ENCODE measurements around the gene LAMB3.

The LAMB3 gene

DNA sequence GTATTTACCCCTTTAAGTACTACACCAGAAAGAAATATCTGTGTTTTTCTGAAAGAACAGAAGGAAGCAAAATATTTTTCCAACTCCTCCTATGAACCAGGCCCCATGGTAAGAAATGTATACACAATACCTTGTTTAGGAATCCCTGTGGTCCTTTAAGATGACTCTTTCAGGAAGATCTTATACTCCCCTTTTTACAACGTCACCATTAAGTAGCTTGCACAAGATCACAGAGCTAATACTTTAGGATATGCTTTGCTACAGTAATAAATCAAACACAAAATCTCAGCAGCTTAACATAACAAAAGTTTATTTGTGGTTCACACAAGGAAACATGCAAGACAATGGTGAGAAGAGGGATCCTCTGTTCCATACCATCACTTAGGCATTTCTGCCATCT, 8.8 kb upstream of the LAMB3 start:
- no peak for DNase-seq

DNA sequence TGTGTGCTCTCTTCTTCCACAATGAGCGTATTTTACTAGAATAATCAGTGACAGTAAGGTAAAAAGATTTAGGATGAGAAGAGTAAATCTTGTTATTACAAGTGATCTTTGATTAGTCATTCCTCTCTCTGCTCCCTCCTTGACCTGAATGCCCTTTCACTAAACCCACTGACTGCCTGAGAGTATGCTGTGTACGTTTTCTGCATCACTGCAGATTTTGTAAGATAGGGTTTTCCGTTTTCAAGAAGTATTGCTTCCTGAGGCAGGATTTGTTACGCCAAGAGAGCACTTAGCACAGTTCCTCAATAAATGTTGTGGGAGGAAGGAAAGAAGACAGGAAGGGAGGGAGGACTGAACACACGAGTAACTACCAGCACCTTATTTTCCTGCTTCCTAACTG, 7.7 kb upstream of the LAMB3 start:
- DNase-seq: no peak

DNA sequence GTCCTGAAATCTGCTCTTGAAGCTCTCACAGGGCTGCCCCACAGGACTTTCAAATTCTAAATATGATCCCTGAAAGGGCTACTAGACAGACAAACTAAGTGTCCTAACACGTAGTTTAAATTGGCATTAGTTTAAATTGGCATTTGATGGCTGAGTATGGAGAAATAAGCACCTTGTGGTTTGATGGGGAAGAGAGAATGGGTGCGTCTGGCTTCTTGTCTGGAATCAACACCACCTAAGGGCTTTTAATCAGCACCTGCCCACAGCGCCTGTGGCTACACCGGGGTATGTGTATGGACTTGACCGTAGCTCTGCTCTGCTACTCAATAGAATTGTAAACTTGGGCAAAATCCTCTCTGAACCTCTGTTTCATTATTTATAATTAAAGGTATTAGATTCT, 5.7 kb upstream of the LAMB3 start:
- no peak for DNase-seq

DNA sequence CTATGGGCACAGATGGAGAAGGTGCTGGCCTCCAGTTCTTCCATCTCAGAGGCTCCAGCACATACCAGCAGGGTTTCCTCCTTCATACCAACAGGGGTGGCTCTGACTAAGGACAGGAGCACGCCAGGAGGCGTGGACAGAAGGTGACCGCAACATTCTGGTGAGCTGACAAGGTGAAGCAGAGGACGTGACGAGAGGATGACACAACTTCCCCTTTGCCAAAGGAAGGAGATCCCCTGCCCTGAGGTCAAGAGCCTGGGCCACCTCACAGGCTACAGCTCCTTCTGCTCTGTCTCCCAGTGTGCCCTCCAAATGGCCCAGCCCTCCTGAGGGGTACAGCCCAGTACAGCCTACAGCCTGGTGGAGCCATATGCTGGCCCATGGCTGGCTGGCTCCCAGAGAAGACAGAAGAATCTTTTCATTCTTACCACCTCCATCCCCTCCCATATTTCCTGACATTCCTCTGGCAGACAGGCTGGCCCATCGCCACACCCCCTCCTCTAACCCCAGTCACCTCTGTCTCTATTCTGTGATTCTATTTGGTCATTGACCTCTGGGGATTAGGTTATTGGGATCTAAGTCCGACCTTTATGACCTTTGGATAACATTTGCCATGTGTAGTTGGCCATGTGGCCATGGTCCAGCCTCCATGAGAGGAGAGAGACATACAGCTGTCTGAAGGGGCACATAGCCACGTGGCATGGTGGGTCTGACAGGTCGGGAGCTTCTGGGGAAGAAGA, 5.1 kb upstream of the LAMB3 start:
- no peak for DNase-seq

DNA sequence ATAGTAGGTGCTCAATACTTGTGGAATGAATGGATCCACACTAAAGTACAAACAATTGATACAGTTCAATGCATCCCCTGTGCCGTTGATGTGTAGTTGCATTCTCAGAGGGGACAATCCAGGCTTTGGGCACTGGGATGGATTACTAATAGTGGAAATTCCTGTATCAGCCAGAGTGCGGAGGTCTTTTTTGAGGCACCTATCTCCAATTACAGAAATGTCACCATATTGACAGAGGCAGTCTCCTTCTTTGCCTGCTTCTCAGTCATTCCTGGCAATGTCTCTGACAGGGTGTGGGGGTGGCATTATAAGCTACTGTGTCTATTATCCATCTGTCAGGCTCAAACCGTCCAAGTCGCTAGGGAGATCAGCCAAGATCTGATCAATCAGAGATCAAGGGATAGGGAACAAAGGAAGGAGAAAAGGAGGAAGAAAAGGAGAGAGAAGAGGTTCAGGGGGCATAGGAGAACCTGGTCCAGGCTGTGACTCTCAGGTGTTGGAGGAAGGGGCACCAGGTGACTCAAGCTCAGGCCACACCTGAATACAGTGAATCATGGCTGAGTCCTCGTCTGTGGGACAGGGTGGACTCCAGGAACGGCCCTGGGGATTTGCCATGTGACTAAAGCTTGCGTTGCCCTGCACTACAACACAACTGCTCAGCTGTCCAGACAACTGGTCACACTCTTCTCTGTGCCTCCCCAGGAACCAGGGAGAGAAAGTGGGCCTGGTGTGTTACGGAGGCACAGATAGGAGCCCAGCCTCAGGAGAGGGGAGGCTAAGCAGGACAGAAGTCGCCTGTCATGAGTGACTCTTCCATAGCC, 3.4 kb upstream of the LAMB3 start:
- no peak for DNase-seq

DNA sequence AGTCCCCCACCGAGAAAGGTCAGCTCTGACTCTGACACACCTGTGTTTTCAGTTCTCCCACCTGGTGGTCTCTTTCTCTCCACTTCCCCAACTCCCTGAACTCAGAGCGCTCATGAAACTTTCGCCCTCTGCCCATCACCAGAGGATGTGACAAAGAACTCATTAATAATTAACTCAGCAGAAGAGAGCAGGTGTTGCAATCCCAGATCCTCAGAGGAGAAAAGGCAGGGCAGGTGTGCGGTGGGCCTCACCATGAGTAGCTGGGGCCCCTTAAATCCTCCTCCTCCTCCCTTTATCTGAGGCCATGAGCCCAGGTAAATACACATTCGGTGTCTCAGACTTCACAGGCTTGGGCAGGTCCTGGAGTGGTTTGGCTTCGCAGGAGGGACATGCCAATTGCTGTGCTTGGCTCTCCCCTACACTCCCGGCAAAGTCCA, 1.7 kb upstream of the LAMB3 start:
- DNase-seq: no peak

DNA sequence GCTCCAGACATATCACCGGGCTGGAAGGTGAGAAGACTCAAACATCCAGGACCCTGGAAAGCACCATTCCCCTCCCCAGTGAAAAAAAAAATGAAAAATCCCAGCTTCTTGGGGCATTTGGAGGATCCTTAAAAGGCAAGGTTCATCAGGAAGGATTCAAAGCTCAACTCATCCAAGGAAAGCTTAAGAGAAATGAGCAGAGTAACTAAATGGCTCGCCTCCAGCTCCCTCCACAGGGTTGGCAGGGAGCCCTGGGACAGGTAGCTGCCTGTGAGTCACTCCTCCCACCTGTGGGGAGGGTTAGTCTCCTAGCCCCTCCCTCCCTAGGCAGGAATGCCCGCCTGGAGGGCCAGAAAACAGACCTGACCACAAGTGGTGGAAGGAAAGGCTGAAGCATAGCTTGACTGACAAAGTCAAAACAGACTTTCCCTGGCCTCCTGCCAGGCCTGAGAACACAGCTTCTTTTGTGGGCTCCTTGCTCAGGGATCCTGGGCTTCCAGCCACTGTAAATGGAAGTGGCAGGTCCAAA, 712 bp upstream of the LAMB3 start:
- peak; percentile 40 for DNase-seq

DNA sequence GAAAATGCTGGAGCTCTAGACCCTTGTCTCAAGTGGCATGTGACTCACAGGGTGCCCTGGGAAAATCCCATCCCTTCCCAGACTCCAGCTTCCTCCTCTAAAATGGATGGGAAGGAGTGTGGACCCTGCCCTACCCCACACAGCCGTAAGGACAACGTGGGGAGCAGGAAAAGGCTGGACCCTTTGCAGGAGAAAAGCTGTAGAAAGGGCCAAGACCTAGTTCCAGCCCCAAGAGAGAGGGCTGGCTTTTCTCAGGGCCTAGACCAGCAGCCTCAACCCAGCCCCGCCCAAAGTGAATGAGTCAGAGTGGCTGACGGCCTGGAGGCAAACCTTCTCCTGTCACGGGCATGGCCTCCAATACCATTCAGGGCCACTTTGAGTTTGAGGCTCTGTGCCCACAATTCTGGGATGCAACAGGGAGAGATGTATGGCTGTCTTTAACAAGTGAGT, 1.1 kb downstream of the LAMB3 start:
- peak; percentile 44 for DNase-seq

DNA sequence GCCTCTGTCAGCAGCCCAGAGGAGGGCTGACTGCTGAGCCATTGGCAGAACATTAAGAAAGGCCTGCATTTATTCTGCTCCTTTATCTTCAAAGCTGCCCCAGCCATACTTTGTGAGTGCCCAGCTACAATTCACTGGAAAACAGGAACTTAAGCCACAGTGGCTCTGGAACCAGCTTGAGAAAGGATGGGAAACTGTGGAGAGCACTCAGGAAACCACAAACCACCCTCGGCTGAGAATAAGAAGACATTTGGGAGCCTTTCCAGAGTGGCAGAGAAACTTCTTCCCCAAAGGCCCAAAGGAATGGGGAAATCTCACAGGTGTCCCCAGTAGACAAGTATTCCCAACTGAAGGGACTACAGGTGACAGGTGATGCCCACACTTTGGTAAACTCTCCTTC, 1.8 kb downstream of the LAMB3 start:
- DNase-seq: no peak

DNA sequence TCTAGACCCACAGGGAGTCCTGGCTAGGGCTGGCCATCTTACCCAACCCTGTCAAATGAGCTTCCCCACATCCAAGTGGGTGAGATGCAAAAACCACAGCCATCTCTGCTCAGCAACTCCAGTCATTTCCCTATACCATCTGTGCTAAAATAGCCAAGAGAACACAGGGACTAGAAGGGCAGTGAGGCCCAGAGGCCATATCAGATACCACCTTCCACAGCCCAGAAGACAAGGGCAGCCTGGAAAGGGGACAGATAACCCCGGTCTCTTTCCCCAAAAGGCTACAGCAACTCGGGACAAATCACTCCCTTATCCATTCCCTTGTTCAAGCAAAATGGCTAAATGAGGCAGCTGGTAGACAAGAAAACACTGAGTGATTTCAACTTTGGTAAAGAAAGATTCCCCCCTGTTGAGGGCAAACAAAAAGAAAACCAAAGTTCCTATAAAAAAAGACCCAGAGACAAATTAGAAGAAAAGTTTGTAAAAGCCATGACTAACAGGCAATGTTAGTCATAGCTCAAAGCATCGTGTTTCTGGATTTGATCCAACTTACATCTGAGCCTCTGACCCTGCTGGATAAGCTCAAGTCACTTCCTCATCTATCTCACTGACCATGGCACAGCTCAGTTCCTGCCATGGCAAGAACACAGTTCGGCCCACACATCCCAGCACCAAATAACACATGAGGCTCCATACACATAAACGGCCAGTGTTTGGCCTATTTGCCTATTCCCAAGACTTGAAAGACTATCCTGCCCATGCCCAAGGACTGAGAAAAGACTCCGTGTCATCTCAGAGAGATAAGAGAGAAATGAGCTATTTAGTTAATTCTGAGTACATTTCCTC, 3.1 kb downstream of the LAMB3 start:
- DNase-seq: peak; percentile 87

DNA sequence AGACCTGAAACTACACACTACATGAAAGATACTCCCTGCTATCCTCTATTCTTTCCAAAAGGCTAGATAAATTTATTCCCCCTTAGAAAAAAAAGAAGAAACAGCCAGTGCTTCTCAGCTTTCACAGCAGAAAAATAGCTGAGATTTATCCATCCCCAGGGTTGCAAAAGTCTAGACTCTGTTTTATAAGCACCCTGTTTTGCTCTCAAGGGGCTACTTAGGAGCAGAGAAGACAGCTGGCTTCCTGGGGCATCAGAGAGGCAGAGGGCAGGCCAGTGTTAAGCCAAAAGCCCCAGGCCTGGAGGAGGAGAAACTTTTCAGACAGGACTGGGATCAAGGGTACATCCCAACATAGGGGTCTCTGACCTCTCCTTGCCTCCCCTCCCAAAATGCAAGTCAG, 3.9 kb downstream of the LAMB3 start:
- no peak for DNase-seq

DNA sequence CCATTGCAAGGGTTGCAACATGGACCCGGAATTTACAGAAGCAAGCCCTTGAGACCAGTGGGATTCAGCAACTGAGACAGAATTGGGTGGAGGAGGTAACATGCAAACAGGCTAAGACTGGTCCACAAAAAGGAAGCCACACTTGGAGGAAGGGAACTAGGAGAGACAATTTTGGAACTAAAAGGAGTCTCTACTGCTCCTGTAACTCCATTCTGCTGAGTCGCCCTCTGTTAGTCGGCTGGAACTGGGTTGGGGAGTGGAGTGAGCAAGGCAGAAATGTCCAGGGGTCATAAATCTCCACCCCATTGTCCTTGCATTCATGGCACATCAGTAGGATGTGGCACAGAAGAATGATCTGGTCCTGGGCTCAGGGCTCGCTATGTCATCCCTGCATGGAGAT, 5.1 kb downstream of the LAMB3 start:
- no peak for DNase-seq

DNA sequence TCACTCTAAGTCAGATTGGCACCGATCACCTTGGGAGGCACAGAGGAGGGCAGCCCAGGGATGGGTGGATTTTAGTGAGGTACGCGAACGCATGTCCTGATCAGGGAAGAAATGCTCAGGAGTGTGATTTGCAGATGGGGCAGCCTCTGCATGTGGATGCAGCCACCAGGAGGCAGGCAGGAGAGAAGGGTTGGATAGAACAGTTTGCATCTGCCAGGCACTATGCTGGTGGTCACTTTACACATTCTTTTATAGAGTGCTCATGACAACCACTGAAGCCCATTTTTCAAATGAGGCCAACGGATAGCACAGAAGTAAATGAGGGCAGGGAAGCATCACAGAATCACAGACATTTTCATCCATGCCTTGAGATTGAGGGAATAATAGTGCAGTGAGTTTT, 5.7 kb downstream of the LAMB3 start:
- DNase-seq: peak; percentile 44

DNA sequence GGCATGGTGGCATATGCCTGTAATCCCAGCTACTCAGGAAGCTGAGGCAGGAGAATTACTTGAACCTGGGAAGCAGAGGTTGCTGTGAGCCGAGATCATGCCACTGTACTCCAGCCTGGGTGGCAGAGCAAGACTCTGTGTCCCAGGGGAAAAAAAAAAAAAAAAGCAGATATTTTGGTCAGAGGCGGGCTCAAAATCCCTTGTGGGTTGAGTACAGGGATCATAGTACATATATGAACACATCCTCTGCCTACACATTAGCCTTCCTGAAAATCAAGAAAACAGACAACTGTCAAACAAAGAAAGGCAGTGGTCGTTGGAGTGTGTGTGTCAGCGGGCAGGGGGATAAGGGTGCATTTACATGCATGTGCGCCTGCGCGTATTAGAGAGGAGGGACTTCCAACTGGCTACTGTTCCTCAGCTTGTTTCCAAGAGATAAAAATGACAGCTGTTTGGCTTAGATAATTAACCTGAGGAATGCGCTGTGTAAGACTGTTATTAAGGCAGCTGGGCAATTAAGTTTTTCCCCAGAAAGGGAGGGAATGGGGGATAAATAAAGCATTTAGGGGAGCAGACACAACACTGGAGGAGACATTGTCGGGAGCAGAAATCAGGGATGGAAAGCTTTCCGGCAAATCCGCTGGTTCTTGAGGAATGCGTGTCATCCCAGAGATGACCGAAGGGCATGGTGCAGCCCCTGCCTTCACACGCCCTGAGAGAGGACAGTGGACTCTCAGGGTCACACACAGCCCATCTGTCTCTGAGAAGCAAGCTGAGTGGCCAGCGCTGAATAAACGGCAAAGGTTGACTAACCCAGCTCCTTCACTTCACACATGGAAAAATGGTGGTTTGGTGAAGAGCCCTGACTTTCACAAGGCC, 6.4 kb downstream of the LAMB3 start:
- DNase-seq: no peak

DNA sequence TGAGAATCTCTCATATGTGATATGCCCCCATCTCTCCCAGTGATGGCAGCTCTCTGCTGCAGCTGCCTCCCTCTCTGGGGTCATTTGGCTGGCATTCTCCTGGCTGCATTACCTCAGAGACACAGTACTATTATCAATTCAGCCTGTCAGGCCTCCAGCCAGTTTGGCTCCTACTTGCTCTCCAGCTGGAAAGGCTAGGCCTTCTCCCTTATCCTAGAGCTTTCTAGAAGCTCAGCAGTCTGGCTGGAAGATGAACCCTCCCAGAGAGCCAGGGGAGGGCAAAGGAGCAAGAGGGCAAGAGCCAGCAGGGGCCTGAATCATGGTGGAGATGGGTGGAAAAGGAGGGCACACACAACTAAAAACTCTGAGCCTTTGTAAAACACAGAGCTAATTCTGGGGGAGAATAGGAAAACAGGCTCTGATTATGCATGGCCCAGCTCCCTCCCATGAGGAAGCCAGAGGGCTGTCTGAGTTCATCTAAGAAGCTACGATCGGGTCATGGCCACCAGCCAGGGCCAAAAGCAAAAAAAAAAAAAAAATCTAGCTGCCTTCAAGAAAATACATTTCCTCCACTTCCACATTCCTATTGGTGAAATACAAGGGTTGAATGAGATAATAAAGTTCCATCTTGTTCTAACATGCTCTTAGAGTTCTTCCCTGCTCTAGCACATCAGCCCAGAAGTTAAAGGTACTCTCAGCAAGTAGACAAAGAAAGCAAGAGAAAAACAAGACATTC, 8.8 kb downstream of the LAMB3 start:
- DNase-seq: no peak

DNA sequence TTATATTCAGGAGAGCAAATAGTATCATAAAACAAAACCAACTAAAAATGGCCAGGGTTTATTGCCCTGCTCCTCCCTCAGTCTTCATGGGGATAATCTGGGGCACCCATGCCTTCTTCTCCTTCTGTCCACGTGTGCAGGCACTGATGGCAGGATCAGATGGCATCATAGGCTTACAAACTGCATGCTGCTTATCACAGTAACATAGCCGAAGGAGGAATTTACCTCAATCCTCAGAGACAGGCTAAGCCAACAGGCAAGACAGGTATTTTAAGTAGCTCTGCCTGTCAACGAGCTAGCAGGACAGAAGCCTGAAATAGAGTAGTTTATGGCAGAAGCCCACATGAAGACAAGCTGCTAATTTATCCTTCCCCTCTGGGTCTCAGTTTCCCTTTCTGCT, 9.4 kb downstream of the LAMB3 start:
- DNase-seq: no peak

DNA sequence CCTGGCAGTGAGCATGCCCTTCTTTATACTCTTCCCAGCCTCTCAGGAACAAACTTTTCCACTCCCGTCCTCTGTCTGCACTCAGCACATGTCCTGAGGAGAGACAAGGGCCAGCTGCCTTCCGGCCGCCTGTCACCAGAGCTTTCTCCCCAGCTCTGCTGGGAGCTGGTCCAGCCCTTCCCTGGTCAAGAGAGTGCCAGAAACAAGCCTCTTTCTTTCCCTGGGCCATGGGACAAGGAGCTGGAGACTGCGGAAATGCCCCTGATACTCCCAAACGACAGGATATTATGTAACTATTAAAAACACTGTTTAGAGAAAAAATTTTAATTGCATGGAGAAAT, 10.4 kb downstream of the LAMB3 start:
- DNase-seq: no peak

DNA sequence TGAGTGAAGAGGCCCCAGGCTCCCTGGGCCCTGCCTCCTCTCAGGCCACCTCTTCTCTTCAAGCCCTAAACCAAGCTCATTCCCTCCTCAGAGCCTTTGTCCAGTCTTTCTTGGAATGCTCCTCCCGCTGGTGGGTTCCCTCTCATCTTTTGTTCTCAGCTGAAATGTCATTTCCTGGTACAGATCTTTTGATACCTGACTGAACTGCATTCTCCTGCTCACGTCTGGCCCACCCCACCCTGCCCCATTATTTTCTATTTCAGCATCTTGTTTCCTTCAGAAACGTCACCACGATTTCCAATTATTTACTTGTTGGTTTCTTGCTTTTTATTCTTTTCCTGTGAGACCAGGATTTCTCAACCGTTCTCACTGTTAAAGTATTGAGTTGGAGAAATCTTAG, 16.4 kb downstream of the LAMB3 start:
- no peak for DNase-seq

DNA sequence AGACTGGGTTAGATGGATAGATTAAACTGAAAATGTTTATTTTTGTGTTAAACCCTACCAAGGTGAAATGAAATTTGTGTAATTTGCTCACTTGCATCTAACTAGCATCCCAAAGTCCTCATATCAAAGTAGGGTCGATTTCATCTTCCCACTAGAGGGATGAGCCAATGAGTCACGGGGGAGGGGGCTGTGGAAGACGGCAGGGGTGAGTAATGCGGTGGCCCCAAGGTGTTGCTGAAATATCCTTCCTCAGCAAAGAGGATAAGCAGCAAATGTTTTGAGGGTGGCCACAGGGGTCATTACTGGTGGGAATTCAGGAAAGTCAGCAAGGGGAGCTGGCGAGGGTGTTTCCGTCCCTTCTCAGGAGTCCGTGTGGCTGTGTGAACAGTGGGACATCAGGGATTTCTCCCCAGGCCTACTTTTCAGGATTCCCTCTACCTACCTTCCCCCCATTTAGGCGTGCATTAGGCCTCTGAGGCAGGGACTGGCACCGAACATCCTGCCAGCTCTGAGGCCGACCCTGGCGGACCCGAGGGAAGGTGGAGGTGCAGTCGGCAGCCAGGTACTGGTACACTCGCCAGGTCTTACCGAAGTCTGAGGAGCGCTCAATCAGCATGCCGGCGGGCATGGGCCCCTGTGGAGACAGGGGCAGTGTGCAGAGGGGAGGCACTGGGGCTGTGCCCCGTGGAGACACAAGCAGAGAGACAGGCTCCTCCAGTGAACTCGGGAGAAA, 18.1 kb downstream of the LAMB3 start:
- DNase-seq: peak; percentile 10

DNA sequence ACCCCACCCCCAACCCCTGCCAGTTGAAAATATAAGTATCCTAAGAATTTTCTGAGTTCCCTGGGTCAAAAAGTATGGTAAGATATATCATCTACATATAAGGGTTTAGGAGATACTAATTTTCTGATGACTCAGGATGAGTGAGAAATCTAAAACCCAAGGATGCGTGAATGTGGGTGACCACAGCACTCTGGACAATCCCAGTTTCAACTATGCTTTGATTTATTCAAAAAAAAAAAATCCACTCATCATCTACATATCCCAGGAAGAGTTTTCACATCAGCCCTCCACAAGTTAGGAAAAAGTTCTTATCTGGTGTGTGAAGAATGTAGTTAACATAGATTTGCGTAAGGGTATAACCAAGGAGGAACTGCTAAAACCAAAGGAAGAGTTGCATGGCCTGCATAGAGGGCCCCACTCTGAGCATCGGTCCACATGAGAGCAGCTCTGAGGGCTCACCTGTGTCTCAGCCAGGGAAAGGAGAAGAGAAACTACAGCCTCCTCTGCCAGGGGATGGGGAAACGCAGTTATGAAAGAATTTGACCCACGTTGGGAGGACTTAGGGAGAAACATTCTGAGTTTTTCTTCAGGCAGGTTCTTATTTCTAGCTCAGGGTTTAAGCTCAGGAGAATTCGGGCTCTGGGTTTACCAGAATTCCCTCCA, 18.8 kb downstream of the LAMB3 start:
- peak; percentile 78 for DNase-seq
